GM21381 (cell line): ENCODE results near the gene SPIB.
"Not testable (repeated sequence)": the region's sequence is repeated elsewhere in the genome, so short reads cannot be mapped to it uniquely, and the experiment has no call there.

Source experiments
- ATAC-seq: cut with Tn5 transposase; IDR thresholded peaks from one replicate; pipeline ENCODE4 v1.9.1; 2021; ENCODE audit warnings: mild to moderate bottlenecking, moderate library complexity; ENCODE audit not compliant: unreplicated experiment

Gene SPIB

DNA sequence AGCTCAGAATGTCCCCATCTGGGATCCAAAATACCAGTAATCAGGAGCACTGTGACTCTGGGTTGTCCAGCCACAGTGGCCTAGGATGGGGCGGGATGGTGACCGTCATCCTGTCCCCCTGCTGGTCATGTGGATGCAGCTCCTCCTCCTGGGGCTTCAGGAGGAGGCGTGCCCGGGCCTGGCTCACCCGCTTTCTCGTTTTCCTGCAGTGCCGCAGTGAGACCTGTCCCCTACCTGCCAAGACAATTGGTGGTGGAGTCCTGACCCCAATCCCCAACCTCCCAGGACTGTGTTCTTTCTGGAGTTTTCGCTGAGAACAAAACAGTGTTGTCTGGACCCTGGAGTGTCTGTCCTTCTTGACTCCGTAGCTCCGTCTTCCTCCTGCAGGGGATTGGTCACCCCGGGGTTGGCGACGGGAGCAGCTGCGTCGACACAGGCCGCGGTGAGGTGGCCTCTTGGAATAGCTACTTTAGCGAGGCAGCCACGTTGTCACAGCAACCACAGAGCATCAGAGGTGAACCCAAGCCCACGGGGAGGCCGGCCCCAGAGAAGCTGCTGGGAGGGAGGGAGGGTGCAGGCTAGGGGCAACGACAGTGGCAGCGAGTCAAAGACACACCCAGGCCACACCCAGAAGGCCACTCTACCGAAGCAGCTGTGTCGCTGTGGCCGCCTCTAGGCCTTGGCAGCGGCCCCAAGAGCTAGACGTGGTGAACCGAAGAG lies 47.4 kb downstream of the SPIB start:
- ATAC-seq, result no peak

DNA sequence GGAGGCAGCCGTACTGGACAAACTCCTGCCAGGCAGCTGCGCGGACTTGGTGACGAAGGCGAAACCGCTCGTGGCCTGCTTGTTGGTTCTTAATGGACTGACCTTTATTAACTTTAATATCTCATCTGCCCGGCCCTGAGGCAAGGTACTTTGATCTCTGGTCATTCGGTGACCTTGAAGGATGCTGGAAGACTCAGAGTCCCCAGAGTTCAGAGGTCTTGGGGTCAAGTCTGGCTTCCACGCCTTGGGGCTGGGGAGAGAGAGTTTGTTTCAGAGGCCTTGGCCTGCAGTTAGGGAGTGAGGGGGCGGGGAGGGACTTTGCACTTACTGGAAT lies 47.9 kb downstream of the SPIB start:
- ATAC-seq, result no peak

DNA sequence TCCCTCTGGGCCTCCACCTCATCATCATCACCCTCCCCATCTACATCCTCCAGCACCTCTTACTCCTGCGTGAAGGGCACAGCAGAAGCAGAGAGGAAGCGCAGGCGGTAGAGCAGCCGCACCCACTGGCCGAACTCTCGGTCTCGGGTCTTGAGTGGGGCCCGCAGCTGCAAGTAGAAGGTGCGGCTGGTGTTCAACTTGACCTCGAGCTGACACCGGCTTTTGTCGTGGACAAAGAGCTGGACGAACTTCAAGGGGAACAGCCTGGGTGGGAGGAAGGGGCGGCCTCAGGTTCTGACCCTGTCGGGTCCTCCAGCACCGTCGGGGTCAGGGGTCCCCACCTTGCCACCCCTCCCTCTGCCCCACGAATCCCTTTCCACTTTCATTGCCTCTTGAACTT lies 48.8 kb downstream of the SPIB start:
- no peak for ATAC-seq

DNA sequence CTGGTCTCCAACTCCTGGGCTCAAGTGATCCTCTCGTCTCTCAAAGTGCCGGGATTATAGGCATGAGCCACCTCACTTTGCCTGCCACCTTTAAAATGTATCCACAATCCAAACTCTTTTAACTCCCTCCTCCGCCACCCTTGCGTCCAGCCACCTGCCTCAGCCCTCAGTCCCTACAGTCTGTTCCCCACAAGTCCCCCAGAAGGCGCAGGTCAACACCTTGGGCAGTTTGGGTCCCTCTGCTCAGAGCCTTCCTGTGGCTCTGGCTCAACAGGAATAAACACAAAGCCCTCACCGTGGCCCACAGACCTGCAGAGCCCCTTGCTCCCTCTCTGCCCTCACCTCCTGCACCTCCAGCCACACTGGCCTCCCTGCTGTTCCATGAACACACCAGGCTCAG lies 50.1 kb downstream of the SPIB start:
- no peak for ATAC-seq

DNA sequence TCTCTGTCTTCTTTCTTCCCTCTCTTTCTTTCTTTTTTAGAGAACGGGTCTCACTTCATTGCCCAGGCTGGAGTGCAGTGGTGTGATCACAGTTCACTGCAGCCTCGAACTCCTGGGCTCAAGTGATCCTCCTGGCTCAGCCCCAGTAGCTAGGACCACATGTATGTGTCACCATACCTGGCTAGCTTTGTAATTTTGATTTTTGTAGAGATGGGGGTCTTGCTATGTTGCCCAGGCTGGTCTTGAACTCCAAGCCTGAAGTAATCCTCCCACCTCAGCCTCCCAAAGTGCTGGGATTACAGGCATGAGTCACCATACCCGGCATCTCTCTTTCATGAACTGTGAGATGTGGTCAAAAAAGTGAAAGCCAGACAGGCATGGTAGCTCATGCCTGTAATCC lies 54.6 kb downstream of the SPIB start:
- not testable (repeated sequence) for ATAC-seq

DNA sequence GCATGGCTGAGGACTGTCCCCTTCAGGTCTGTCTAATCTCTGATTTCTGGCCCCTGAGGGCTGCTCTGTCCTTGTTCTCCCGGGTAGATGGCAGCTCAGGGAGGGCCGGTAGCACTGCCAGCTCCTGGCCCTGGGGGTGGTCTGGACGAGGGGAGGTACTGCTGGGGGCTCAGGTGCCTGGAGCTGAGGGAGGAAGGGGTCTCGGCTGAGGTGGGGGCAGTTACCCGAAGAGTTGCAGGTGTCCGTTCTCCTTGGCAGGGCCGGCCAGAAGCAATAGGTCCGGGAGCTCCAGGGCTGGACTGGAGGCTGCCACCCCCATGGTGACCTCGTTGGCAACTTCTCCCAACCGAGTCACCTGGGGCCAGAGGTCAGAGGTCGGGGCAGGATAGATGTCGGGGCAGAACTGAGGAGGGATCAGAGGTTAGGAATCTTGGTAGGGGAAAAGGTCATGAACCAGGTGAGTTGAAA lies 56.4 kb downstream of the SPIB start:
- no peak for ATAC-seq

DNA sequence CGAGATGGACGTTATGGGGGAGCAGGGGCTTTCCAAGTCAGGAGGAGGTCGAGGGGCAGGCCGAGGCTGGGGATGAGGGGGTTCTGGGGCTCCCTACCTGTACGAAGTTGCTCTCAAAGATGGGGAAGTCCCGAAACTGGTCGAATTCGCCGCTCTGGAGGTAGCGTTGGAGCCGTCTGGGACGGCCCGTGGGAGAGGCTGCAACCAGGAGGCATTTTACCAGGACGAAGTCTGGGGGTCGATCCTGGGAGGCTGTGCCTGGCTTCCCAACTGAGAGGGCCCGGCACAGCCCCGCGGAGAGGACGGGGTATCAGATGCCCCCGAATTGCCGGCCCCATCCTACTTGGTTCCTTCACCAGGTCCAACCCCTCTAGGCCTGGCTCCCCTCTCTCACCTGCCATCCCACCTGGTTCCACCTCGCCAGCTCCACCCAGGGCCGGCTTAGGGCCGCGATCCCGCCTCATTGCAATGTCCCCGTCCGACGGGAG lies 57.0 kb downstream of the SPIB start:
- peak; percentile 6 for ATAC-seq

DNA sequence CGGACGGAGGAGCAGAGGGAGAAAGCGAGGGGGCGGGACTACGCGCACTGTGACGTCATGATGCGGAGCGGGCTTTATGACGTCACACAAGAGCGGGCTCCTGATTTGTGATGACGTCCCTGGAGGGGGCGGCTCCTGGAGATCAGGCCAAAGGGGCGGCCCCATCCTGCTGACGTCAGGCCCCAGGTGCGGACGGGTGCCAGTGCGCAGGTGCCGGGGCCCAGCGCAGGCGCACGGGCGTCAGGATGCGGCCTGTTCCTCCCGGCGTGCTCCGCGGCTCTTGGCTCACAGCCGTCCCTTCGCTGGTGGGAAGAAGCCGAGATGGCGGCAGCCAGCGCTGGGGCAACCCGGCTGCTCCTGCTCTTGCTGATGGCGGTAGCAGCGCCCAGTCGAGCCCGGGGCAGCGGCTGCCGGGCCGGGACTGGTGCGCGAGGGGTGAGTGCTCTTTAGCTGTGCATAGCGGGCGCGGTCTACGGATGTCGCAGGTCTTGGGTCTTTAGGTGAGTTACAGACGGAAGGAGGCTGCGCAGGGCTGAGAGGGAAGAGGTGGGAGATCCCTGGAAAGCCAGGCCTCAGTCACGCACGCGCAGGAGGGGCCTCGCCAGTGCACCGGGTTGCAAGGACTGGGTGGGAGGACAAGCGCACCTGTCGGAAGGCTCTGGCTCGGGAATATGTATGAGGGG lies 57.6 kb downstream of the SPIB start, which contains the start of the genes EMC10 and GARIN5A:
Gene EMC10, plus strand, starts transcription at position 284 of the 683 bp plus-strand sequence. Its CDS starts 38 bp downstream, at position 322.
Gene GARIN5A, minus strand, starts transcription at position 625 of the 683 bp plus-strand sequence. Its CDS starts 460 bp downstream, at position 165.
- ATAC-seq, result peak; percentile 74

DNA sequence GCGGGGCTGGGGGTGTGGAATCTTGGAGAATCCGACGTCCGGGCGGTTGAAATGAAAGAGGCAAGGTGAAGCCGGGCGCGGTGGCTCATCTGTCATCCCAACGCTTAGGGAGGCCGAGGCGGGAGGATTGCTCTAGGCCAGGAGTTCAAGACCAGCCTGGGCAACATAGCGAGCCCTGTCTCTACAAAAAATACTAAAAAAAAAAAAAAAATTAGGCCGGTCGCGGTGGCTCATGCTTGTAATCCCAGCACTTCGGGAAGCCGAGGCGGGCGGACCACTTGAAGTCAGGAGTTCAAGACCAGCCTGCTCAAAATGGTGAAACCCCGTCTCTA lies 58.1 kb downstream of the SPIB start:
- no peak for ATAC-seq

DNA sequence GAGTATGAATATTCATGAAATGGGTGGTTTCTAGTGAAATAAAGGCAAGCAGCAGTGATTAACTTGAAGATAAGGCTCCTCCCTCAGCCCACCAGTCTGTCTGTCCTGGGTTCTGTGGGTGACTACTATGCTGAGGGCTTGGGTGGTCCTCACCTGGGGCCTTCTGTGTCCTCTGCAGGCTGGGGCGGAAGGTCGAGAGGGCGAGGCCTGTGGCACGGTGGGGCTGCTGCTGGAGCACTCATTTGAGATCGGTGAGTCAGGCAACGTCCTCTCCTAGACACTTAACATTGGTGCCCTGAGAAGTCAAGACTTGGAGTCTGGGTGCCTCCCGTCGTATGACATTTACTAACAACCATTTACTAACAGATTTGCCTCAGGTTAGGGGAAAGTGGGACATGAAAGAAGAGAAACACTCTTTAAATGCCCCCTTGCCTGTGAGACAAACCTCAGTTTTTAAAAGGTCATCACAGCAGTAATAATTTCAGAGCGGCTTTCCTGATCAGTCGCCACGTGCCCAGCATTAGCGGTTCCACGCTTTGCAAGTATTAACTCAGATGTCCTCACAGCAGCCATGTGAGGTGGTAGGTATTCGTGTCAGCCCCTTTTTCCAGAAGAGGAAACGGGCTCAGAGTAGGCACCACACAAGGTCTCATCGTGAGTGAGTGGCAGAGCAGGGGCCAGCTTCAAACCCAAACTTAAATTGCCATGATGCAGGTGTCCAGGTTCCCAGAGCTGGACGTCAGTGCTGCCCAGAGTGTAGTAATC lies 59.2 kb downstream of the SPIB start:
- ATAC-seq, result no peak

DNA sequence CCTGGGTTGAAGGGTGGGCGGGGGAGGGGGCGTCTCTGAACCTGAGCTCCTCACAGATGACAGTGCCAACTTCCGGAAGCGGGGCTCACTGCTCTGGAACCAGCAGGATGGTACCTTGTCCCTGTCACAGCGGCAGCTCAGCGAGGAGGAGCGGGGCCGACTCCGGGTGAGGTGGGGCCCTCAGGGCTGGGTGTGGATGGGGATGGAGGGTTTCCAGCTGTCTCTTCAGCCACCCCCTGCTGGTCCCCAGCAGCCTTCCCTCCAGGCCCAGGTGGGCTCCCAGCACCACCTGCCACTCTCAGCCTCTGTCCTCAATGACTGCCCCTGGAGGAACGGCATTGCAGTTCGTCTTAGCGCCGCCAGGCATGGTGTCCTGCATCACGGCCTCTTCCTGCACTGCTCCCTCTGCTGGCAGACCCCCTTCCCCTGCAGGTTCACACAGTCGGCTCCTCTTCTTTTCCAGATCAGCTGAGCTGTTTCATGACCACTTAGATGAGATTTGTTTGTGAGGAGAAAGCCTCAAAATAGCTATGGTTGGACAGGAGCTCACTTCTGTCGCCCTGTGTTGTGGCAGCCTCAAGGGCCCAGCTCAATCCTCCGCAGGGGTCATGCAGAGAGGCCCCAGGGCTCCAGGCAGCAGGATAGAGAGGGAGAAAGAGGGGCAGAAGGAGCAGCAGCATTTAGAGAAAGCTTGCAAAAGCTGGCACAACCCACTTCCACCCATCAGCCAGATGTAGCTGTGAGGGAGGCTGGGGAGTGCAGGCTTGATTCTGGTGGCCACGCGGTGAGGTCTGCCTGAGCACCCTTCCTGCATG lies 60.4 kb downstream of the SPIB start:
- ATAC-seq, result no peak

DNA sequence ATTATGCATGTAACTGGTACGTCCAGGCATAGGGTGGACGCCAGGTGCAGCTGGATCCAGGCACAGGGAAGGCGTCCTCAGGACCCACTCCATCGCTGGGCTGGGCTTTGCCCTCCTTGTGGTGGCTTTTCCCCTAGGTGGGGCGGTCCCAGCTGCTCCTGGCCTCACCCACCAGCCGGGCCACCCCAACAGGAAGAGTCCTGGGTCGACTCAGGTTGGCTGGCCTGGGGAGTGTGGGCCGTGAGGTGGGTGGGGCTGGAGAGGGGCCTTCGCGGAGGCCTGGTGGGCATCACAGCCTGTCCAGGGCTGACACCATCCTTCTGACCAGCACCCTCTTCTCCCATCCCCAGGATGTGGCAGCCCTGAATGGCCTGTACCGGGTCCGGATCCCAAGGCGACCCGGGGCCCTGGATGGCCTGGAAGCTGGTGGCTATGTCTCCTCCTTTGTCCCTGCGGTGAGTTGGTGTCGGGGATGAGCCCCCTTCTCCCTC lies 61.1 kb downstream of the SPIB start:
- ATAC-seq, result no peak

DNA sequence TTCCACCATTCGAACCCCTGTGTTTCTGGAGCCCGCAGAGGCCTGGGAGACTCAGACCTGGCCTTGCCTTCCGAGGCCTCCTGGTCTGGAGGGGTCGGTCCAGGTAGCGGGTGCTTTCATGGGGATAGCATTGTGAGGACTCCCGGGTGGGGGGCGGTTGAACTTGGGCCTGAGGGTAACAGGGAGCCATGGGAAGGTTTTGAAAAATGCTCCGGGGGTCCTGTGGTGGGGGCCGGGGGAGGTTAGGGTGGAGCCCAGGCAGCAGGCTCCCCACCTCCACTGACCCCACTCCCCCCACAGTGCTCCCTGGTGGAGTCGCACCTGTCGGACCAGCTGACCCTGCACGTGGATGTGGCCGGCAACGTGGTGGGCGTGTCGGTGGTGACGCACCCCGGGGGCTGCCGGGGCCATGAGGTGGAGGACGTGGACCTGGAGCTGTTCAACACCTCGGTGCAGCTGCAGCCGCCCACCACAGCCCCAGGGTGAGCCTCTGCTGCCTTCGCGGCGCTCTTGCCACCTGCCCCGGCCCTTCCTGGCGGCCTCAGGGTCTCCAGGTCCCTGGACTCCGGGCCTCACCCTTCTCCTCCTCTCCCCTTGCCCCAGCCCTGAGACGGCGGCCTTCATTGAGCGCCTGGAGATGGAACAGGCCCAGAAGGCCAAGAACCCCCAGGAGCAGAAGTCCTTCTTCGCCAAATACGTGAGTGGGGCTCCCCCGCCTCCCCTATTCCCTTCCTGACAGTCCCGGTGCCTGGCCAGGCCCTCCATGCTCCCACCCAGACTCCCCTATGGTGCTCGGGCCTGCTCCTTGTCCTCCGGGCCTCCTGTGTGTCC lies 61.8 kb downstream of the SPIB start:
- no peak for ATAC-seq
